ENCODE data around the gene TMSB4X.
"Not testable (repeated sequence)": the region's sequence is repeated elsewhere in the genome, so short reads cannot be mapped to it uniquely, and the experiment has no call there.

TMSB4X gene

GRCh38 chrX:12977761-12978204 is 2.9 kb downstream of the TMSB4X start:
- DNase-seq (ENCODE audit: low read depth), result no peak

GRCh38 chrX:12978205-12979025 is 3.5 kb downstream of the TMSB4X start:
- TF ChIP-seq, protein P1, sequence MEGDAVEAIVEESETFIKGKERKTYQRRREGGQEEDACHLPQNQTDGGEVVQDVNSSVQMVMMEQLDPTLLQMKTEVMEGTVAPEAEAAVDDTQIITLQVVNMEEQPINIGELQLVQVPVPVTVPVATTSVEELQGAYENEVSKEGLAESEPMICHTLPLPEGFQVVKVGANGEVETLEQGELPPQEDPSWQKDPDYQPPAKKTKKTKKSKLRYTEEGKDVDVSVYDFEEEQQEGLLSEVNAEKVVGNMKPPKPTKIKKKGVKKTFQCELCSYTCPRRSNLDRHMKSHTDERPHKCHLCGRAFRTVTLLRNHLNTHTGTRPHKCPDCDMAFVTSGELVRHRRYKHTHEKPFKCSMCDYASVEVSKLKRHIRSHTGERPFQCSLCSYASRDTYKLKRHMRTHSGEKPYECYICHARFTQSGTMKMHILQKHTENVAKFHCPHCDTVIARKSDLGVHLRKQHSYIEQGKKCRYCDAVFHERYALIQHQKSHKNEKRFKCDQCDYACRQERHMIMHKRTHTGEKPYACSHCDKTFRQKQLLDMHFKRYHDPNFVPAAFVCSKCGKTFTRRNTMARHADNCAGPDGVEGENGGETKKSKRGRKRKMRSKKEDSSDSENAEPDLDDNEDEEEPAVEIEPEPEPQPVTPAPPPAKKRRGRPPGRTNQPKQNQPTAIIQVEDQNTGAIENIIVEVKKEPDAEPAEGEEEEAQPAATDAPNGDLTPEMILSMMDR (IDR thresholded peaks at IDR 0.05; ENCODE audit: low read length, missing control alignments), result no peak
- peak; percentile 85 for DNase-seq (ENCODE audit: low read depth)
- H3K4me3 ChIP-seq (replicated peaks; ENCODE audit: low read depth, low read length), result peak overlapping the region; percentile 75

More at GRCh38 chrX:12977761-12978204, 2.9 kb downstream of the TMSB4X start:
- TF ChIP-seq, protein P1 (IDR thresholded peaks at IDR 0.05; ENCODE audit: low read length, missing control alignments), result no peak
- peak overlapping the region; percentile 75 for H3K4me3 ChIP-seq (replicated peaks; ENCODE audit: low read depth, low read length)

DNA sequence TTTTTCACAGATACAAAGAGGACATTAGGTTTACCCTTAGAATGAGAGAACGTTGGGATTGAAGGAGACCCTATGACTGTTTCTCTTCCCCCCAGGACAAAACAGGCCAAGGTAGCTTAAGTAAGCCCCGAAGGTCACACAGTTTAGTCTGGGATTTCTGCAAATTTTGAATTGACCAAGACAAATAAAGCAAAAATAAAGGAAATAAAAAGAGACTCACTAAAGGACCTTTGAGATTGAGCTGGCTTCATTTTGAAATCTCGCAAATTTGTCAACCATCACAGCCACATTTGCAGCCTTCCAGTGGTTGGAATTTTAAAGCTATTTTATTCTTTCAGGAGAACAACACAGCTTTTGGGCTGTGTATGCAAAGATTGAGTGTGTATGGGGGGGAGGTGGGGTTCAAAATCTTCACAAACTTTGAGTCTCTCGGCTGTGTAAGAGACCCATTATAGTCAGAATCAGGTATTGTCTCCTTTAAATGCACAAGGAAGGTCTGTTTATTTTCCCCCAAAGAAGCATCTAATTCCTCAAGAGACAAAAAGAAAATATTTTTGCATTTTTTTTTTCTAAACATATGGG is 4.2 kb downstream of the TMSB4X start:
- no peak overlapping the region for H3K4me3 ChIP-seq (replicated peaks; ENCODE audit: low read depth, low read length)
- no peak for DNase-seq (ENCODE audit: low read depth)
- TF ChIP-seq, protein P1 (IDR thresholded peaks at IDR 0.05; ENCODE audit: low read length, missing control alignments), result no peak

- no peak overlapping the region for H3K4me3 ChIP-seq (replicated peaks; ENCODE audit: low read depth, low read length)
- TF ChIP-seq, protein P1 (IDR thresholded peaks at IDR 0.05; ENCODE audit: low read length, missing control alignments), result no peak
- no peak for DNase-seq (ENCODE audit: low read depth)
Observed at GRCh38 chrX:12979616-12980015, 4.7 kb downstream of the TMSB4X start.

DNA sequence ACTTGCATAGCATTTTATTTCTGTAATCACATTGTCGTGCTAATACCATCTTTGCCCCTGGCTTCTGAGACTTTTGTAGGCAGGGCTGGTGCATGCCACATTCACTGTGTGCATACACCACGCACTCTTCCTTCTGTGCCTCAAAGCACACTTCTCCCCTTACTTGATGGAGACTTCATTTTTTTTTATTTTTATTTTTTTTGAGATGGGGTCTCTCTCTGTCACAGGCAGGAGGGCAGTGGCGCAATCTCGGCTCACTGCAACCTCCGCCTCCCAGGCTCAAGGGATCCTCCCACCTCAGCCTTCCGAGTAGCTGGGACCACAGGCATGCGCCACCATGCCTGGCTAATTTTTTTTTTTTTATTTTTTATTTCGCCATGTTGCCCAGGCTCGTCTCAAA is 5.1 kb downstream of the TMSB4X start:
- not testable (repeated sequence) for DNase-seq (ENCODE audit: low read depth); H3K4me3 ChIP-seq (replicated peaks; ENCODE audit: low read depth, low read length)

GRCh38 chrX:12981880-12982279 is 7.0 kb downstream of the TMSB4X start:
- no peak for DNase-seq (ENCODE audit: low read depth)
- no peak overlapping the region for H3K4me3 ChIP-seq (replicated peaks; ENCODE audit: low read depth, low read length)
- TF ChIP-seq, protein P1 (IDR thresholded peaks at IDR 0.05; ENCODE audit: low read length, missing control alignments), result no peak

GRCh38 chrX:12984603-12985319 is 9.9 kb downstream of the TMSB4X start:
- TF ChIP-seq, protein P1 (IDR thresholded peaks at IDR 0.05; ENCODE audit: low read length, missing control alignments), result no peak
- H3K4me3 ChIP-seq (replicated peaks; ENCODE audit: low read depth, low read length), result no peak overlapping the region
- peak; percentile 61 for DNase-seq (ENCODE audit: low read depth)
